ENCODE data around the gene GMPS. TPM values are rescaled to one million over a fixed set of nuclear protein-coding genes. Genes with fewer than 3 reads are reported as not detected.
"Not testable (repeated sequence)": the region's sequence is repeated elsewhere in the genome, so short reads cannot be mapped to it uniquely, and the experiment has no call there.

Gene GMPS
- total RNA-seq, 1 donor from 2014 or later: 279 TPM

DNA sequence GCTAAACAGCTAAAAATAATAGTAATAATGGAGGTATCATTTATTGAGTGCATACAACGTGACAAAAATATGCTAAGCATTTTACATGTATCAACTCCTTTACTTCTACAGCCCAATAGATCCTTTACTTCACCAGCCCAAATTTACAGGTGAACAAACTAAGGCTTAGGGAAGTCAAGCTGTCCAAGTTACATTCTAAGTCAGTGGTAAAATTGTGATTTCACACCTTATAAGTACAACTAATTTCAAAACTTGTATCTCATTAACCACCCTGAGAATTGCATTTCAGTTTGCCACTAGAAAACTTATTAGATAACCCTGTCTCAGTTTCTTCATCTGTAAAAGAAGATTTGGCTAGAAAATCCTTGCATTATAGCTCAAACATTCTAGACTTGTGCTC, 26.9 kb upstream of the GMPS start:
- H3K4me1 ChIP-seq: no peaks in the 10 kb centered on the region
- H3K27ac ChIP-seq: no peak overlapping the region
- DNase-seq (ENCODE audit: low spot score): no peak
- Mint-ChIP-seq H3K36me3 (peaks cover 5% of the 10 kb centered on the region), H3K27me3 (ENCODE audit: insufficient read depth, low read depth) (no peaks in the 10 kb centered on the region), H3K4me3 (no peak overlapping the region), H3K9me3 (no peaks in the 10 kb centered on the region), H3K4me1 (no peaks in the 10 kb centered on the region), H3K27ac (no peak overlapping the region)
- no peak overlapping the region for H2AFZ ChIP-seq (replicated peaks)
- H3K4me2 ChIP-seq: no peak overlapping the region
- peaks cover 4% of the 10 kb centered on the region for H4K20me1 ChIP-seq (ENCODE audit: low read depth)
- no peak for TF ChIP-seq CTCF (IDR thresholded peaks at IDR 0.05)
- no peak for TF ChIP-seq EZH2phosphoT487 (IDR thresholded peaks at IDR 0.05)
- TF ChIP-seq EZH2 (IDR thresholded peaks at IDR 0.05): no peak
- no peaks in the 10 kb centered on the region for H3K27me3 ChIP-seq
- no peak overlapping the region for H3K9ac ChIP-seq
- H3F3A ChIP-seq (ENCODE audit: low read depth): no peaks in the 10 kb centered on the region
- no peaks in the 10 kb centered on the region for H3K36me3 ChIP-seq
- H3K79me2 ChIP-seq (ENCODE audit: low read depth): peaks cover 37% of the 10 kb centered on the region
- H3K9me3 ChIP-seq (ENCODE audit: low read depth): no peaks in the 10 kb centered on the region
- H3K4me3 ChIP-seq: no peak overlapping the region

GRCh38 chr3:155846119-155846518, 24.3 kb upstream of the GMPS start:
- peaks cover 62% of the 10 kb centered on the region for H3K79me2 ChIP-seq (ENCODE audit: low read depth)
- H3K4me1 ChIP-seq: peaks cover under 1% of the 10 kb centered on the region
- H4K20me1 ChIP-seq (ENCODE audit: low read depth): peaks cover 4% of the 10 kb centered on the region
- H3K4me3 Mint-ChIP-seq: no peak overlapping the region
- peaks cover 3% of the 10 kb centered on the region for H3K4me1 Mint-ChIP-seq
- no peaks in the 10 kb centered on the region for H3K9me3 ChIP-seq (ENCODE audit: low read depth)
- peaks cover 5% of the 10 kb centered on the region for H3K36me3 Mint-ChIP-seq
- no peak overlapping the region for H3K4me2 ChIP-seq
- no peaks in the 10 kb centered on the region for H3K9me3 Mint-ChIP-seq
- no peaks in the 10 kb centered on the region for H3F3A ChIP-seq (ENCODE audit: low read depth)
- H3K27ac Mint-ChIP-seq: no peak overlapping the region
- TF ChIP-seq EZH2 (IDR thresholded peaks at IDR 0.05) (no peak), EZH2phosphoT487 (IDR thresholded peaks at IDR 0.05) (no peak), CTCF (IDR thresholded peaks at IDR 0.05) (no peak)
- H3K27me3 Mint-ChIP-seq (ENCODE audit: insufficient read depth, low read depth): no peaks in the 10 kb centered on the region
- no peak overlapping the region for H3K9ac ChIP-seq
- H3K36me3 ChIP-seq: no peaks in the 10 kb centered on the region
- no peak overlapping the region for H3K4me3 ChIP-seq
- no peaks in the 10 kb centered on the region for H3K27me3 ChIP-seq
- DNase-seq (ENCODE audit: low spot score): no peak
- no peak overlapping the region for H3K27ac ChIP-seq
- H2AFZ ChIP-seq (replicated peaks): no peak overlapping the region

DNA sequence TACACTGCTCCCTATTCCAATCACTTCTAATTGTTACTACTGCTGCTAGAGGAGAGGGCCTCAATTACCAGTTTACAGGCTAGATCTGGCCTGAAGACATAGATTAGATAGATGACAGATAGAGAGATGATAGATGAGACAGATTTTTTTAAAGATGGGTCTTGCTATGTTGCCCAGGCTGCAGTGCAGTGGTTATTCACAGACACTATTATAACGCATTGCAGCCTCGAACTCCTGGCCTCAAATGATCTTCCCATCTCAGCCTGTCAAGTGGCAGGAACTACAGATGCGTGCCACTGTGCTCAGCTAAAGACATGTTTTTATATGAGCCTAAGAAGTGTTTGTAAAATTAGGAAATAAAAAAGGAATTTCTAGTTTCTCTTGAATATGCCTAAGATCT, 22.5 kb upstream of the GMPS start:
- Mint-ChIP-seq H3K9me3 (no peaks in the 10 kb centered on the region), H3K36me3 (peaks cover 5% of the 10 kb centered on the region), H3K27me3 (ENCODE audit: insufficient read depth, low read depth) (no peaks in the 10 kb centered on the region), H3K4me1 (peaks cover 18% of the 10 kb centered on the region), H3K27ac (no peak overlapping the region), H3K4me3 (no peak overlapping the region)
- Histone ChIP-seq H3K9ac (no peak overlapping the region), H3K4me2 (no peak overlapping the region), H2AFZ (replicated peaks) (no peak overlapping the region), H3K36me3 (no peaks in the 10 kb centered on the region), H3K4me1 (peaks cover 19% of the 10 kb centered on the region), H3K79me2 (ENCODE audit: low read depth) (peaks cover 81% of the 10 kb centered on the region), H3K9me3 (ENCODE audit: low read depth) (no peaks in the 10 kb centered on the region), H4K20me1 (ENCODE audit: low read depth) (peaks cover 20% of the 10 kb centered on the region), H3K4me3 (no peak overlapping the region), H3F3A (ENCODE audit: low read depth) (no peaks in the 10 kb centered on the region), H3K27ac (no peak overlapping the region), H3K27me3 (no peaks in the 10 kb centered on the region)
- no peak for DNase-seq (ENCODE audit: low spot score)
- no peak for TF ChIP-seq EZH2phosphoT487 (IDR thresholded peaks at IDR 0.05)
- TF ChIP-seq EZH2 (IDR thresholded peaks at IDR 0.05): no peak
- no peak for TF ChIP-seq CTCF (IDR thresholded peaks at IDR 0.05)

GRCh38 chr3:155849404-155849803, 21.0 kb upstream of the GMPS start:
- peaks cover 21% of the 10 kb centered on the region for H3K4me1 Mint-ChIP-seq
- not testable (repeated sequence) for H3K4me3 ChIP-seq

More at GRCh38 chr3:155849404-155849803, 21.0 kb upstream of the GMPS start:
- Histone ChIP-seq H3K4me1 (peaks cover 19% of the 10 kb centered on the region), H3K79me2 (ENCODE audit: low read depth) (peaks cover 86% of the 10 kb centered on the region), H4K20me1 (ENCODE audit: low read depth) (peaks cover 22% of the 10 kb centered on the region)
- H2AFZ ChIP-seq (replicated peaks); H3K9me3 ChIP-seq (ENCODE audit: low read depth); H3K4me3 Mint-ChIP-seq; H3K4me2 ChIP-seq; DNase-seq (ENCODE audit: low spot score); H3K27ac Mint-ChIP-seq; H3K27ac ChIP-seq; H3K27me3 Mint-ChIP-seq (ENCODE audit: insufficient read depth, low read depth); H3K27me3 ChIP-seq; H3F3A ChIP-seq (ENCODE audit: low read depth); H3K36me3 Mint-ChIP-seq; H3K9me3 Mint-ChIP-seq; H3K36me3 ChIP-seq; H3K9ac ChIP-seq: not testable (repeated sequence)

Measured in neural progenitor cell (in vitro differentiated cells).